ENCODE results near the gene IQSEC2. TPM values are rescaled to one million over a fixed set of nuclear protein-coding genes. Genes with fewer than 3 reads are reported as not detected.
A peak's percentile ranks its signal among the peaks of the same experiment; 100 is the strongest.

Gene IQSEC2
- total RNA-seq, 4 donors from 2014 or later, result 20.4 to 31.8 (median 28.0) TPM

GRCh38 chrX:53246231-53246630 is 35.2 kb downstream of the IQSEC2 start:
- DNase-seq (ENCODE audit: low spot score in 2 of 2), result no peak
- H3K27me3 ChIP-seq, result peaks cover 0 to 12% of the 10 kb centered on the region in 2 donors

GRCh38 chrX:53244610-53245009 is 36.8 kb downstream of the IQSEC2 start:
- Histone ChIP-seq H3K4me3 (no peak overlapping the region), H3K27me3 (peaks cover 0 to 12% of the 10 kb centered on the region in 2 donors), H3K27ac (no peak overlapping the region), H3K9me3 (no peaks in the 10 kb centered on the region), H3K36me3 (peaks cover 0 to 27% (median 0%) of the 10 kb centered on the region in 3 donors), H3K4me1 (no peaks in the 10 kb centered on the region)
- DNase-seq (ENCODE audit: low spot score in 2 of 2), result no peak
- WGBS, 2 donors, result 44 to 61% methylated on average over 1 of the region's 1 CpG
- peak in 1 of 5 experiments; percentile 11 for TF ChIP-seq CTCF (IDR thresholded peaks at IDR 0.05)
- no peak for TF ChIP-seq POLR2A (IDR thresholded peaks at IDR 0.05)

More at GRCh38 chrX:53246231-53246630, 35.2 kb downstream of the IQSEC2 start:
- TF ChIP-seq CTCF (IDR thresholded peaks at IDR 0.05), result no peak
- WGBS, 2 donors, result 74 to 92% methylated on average over 2 of the region's 2 CpGs
- no peaks in the 10 kb centered on the region for H3K9me3 ChIP-seq
- H3K27ac ChIP-seq, result no peak overlapping the region
- H3K4me1 ChIP-seq, result no peaks in the 10 kb centered on the region
- H3K36me3 ChIP-seq, result peaks cover 0 to 40% (median 0%) of the 10 kb centered on the region in 3 donors
- no peak overlapping the region for H3K4me3 ChIP-seq

GRCh38 chrX:53242310-53242709 is 39.1 kb downstream of the IQSEC2 start:
- no peak overlapping the region for H3K4me3 ChIP-seq
- H3K27ac ChIP-seq, result no peak overlapping the region
- H3K27me3 ChIP-seq, result peaks cover 0 to 7% of the 10 kb centered on the region in 2 donors
- no peak for DNase-seq (ENCODE audit: low spot score in 2 of 2)
- 79 to 87% methylated on average over 4 of the region's 4 CpGs for WGBS, 2 donors
- no peak for TF ChIP-seq POLR2A (IDR thresholded peaks at IDR 0.05)
- no peak for TF ChIP-seq EP300 (IDR thresholded peaks at IDR 0.05)
- no peak for TF ChIP-seq CTCF (IDR thresholded peaks at IDR 0.05)
- H3K4me1 ChIP-seq, result no peaks in the 10 kb centered on the region
- H3K36me3 ChIP-seq, result peaks cover 0 to 33% (median 0%) of the 10 kb centered on the region in 3 donors
- H3K9me3 ChIP-seq, result no peaks in the 10 kb centered on the region

GRCh38 chrX:53241558-53241957 is 39.8 kb downstream of the IQSEC2 start:
- H3K36me3 ChIP-seq, result peaks cover 0 to 31% (median 0%) of the 10 kb centered on the region in 3 donors
- no peak for TF ChIP-seq CTCF (IDR thresholded peaks at IDR 0.05)
- TF ChIP-seq EP300 (IDR thresholded peaks at IDR 0.05), result no peak
- TF ChIP-seq POLR2A (IDR thresholded peaks at IDR 0.05), result no peak
- 86 to 90% methylated on average over 4 to 7 of the region's 7 CpGs for whole genome bisulfite sequencing, 2 donors
- no peaks in the 10 kb centered on the region for H3K9me3 ChIP-seq
- H3K4me3 ChIP-seq, result no peak overlapping the region
- H3K27me3 ChIP-seq, result peaks cover 0 to 7% of the 10 kb centered on the region in 2 donors
- H3K4me1 ChIP-seq, result no peaks in the 10 kb centered on the region
- no peak overlapping the region for H3K27ac ChIP-seq
- DNase-seq (ENCODE audit: low spot score in 2 of 2), result no peak

GRCh38 chrX:53239474-53239873 is 41.9 kb downstream of the IQSEC2 start:
- Histone ChIP-seq H3K4me1 (no peaks in the 10 kb centered on the region), H3K27me3 (peaks cover 0 to 17% of the 10 kb centered on the region in 2 donors), H3K27ac (no peak overlapping the region), H3K36me3 (peaks cover 0 to 50% (median 0%) of the 10 kb centered on the region in 3 donors), H3K4me3 (no peak overlapping the region), H3K9me3 (no peaks in the 10 kb centered on the region)
- 86 to 94% methylated on average over 5 to 6 of the region's 6 CpGs for WGBS, 2 donors
- TF ChIP-seq CTCF (IDR thresholded peaks at IDR 0.05) (no peak), EP300 (IDR thresholded peaks at IDR 0.05) (no peak), POLR2A (IDR thresholded peaks at IDR 0.05) (no peak)
- DNase-seq (ENCODE audit: low spot score in 2 of 2), result no peak
